Duodenal mucosa (tissue), 2 donors: Measurements from ENCODE around the gene PDZD2.

Source experiments
- H3K27ac ChIP-seq: one replicate; pipeline ENCODE4 v1.7.0; 2013; ENCODE audit warnings: low read depth, low read length
- H3K27me3 ChIP-seq, 2 donors: one replicate each; pipeline ENCODE4 v1.7.0; 2013; ENCODE audit warnings: low read length in 2 of 2, control low read depth in 1 of 2; ENCODE audit not compliant: insufficient read depth in 2 of 2, control insufficient read depth in 1 of 2
- H3K36me3 ChIP-seq, 2 donors: one replicate each; pipeline ENCODE4 v1.7.0; 2013; ENCODE audit warnings: low read length in 2 of 2, control low read depth in 1 of 2; ENCODE audit not compliant: insufficient read depth in 2 of 2, control insufficient read depth in 1 of 2
- H3K4me1 ChIP-seq, 2 donors: one replicate each; pipeline ENCODE4 v1.7.0; 2013; ENCODE audit warnings: low read length in 2 of 2, control low read depth in 1 of 2; ENCODE audit not compliant: insufficient read depth in 2 of 2, control insufficient read depth in 1 of 2
- H3K4me3 ChIP-seq, 2 donors: one replicate each; pipeline ENCODE4 v1.7.0; 2013; ENCODE audit warnings: low read length in 2 of 2, low read depth in 1 of 2
- H3K9ac ChIP-seq, 2 donors: one replicate each; pipeline ENCODE4 v1.7.0; 2013; ENCODE audit warnings: low read length in 2 of 2, low read depth in 1 of 2
- H3K9me3 ChIP-seq, 2 donors: one replicate each; pipeline ENCODE4 v1.7.0; 2013; ENCODE audit warnings: low read length in 2 of 2, control low read depth in 1 of 2; ENCODE audit not compliant: control insufficient read depth in 1 of 2

The PDZD2 gene

DNA sequence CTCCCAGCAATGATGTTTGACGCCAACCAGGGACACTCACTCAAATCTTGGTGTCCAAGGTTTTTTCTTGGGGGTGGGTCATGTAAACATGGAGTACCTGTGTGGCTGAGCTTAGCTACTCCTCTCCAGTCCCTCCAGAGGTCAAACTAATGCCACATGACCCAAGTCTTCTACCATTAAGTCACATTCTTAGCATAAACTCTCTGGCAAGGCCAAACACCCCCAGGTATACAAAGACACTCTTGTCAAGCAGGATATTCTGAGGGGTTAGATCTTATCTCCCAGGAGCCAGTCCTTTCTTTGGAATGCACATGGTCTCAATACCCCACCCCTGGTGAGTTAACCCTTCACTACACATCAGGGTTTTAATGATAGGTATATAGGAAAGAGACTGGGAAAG, 161.4 kb downstream of the PDZD2 start:
- no peak overlapping the region for H3K27ac ChIP-seq
- H3K36me3 ChIP-seq, result no peaks in the 10 kb centered on the region
- H3K27me3 ChIP-seq, result no peaks in the 10 kb centered on the region
- no peak overlapping the region for H3K9ac ChIP-seq
- H3K4me3 ChIP-seq, result no peak overlapping the region
- H3K4me1 ChIP-seq, result no peaks in the 10 kb centered on the region
- H3K9me3 ChIP-seq, result no peaks in the 10 kb centered on the region

DNA sequence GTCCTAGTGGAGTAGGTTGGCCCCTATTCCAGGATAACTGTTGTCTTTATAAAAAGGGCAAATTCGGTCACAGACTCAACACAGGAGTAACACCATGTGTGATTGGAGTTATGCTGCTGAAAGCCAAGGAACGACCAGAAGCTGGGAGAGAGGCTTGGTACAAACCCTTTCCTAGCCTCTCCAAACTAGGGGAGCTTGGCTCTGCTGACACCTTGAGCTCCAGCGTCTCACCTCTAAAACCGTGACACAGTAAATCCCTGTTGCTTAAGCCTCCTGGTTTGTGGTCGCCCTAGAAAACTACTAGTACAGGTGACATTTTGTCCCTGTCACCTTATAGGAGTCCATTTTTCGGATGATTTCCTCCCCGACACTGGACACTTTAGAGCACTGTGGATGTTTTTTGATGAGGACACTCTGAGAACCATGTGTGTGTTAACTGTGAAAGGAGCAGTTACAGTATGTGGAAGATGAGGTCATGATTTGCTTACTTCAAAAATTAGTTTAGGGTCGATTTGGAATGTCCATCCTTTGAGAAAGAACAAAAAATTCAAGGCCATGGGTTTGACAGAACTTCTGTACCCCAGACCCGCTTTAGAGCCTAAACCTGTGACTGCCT, 167.0 kb downstream of the PDZD2 start:
- no peaks in the 10 kb centered on the region for H3K27me3 ChIP-seq
- H3K27ac ChIP-seq, result no peak overlapping the region
- H3K9me3 ChIP-seq, result no peaks in the 10 kb centered on the region
- H3K4me1 ChIP-seq, result no peaks in the 10 kb centered on the region
- H3K36me3 ChIP-seq, result no peaks in the 10 kb centered on the region
- H3K4me3 ChIP-seq, result no peak overlapping the region
- H3K9ac ChIP-seq, result no peak overlapping the region

DNA sequence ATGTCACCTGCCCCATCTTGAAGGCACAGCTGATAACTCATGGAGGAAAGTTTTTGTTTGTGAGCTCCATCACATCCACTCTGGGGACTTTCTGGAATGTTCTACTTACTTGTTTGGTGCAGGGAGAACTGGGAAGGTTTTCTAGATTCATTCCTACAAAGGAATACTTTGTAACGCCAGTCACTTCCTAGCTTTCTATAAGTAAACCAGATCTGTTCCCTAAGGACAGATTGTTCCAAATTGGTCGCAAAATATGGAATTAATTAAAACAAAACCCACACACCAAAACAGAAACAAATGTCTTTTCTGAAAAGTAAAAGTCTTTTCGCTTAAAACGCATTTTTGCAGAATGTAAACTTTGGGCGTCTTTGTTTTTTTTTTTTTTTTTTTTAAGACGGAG, 167.6 kb downstream of the PDZD2 start:
- Histone ChIP-seq H3K9me3 (no peaks in the 10 kb centered on the region), H3K27me3 (no peaks in the 10 kb centered on the region), H3K27ac (no peak overlapping the region), H3K36me3 (no peaks in the 10 kb centered on the region), H3K4me1 (no peaks in the 10 kb centered on the region), H3K9ac (no peak overlapping the region), H3K4me3 (no peak overlapping the region)

DNA sequence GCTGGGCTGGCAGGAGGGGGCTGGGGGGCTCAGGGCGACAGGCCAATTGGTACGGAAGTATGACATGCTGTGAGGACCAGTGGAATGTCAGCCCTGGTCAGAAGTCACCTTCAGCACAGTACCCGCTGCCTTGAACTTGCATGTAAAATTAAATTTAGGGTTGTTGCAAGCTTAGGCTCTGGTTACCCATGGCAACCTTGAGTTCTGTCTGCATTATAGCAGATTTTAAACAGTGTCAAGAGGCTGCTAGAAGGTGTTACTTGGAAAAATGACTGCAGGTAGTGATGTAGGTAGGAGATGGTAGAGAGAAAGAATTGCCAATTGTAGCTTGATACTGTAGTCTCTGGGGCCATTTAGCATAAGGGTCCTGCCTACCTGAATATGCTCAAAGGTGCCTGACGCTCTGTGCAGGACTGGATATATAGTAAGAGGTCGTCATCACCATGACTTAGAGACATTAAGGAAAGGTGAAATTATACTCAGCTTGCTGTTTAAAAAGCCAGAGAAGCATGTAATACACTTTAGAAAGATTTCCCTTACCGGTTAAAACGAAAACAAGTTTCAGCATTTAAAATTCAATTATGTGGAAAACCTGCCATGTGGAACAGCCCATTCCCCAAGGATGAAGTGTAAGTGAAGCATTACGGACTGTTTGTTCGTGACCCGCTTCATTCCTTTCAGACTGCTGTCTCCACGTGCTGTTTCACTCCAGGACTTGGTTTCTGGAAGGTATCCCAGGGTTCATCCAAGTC, 169.0 kb downstream of the PDZD2 start:
- Histone ChIP-seq H3K4me3 (no peak overlapping the region), H3K36me3 (no peaks in the 10 kb centered on the region), H3K27ac (no peak overlapping the region)

DNA sequence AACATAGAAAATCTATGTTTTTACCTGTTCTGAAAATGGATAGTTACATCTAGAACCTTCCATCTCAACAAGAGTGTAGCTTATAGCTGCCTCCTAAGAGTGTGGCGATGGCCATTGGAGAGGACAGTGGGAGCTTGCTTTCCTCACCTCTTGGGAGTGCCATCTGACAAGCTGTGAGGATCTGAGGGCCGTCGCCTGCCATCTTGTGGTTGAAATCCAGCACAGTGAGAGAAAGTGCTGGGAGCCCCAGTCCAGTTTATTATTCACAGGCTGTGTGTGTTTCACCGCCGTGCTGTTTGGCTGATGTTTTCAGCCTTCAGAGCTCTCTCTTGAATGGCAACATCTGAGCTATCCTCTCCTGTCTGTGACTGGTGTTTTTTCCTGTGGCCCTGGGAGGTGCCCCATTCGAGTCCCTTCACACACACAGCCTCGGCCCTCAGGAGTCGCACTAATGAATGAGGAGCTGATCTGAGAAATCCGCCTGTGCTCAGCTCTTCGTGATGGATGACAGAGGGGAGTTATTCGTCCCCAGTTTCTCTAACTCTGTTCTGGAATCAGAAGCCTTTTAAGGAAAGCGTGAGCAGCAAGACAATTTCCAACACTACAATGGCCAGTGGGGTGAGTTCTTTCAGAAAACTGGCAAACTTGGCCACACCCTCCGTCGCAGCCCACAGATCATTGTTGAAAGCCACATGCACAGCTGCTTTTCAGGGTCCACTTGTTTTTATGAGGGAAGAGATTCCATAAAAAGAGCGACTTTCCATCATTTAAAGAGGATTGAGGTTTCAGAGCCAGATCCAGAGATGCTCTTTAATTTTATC, 170.3 kb downstream of the PDZD2 start:
- Histone ChIP-seq H3K4me1 (no peaks in the 10 kb centered on the region), H3K27ac (no peak overlapping the region), H3K36me3 (no peaks in the 10 kb centered on the region), H3K9ac (no peak overlapping the region), H3K4me3 (no peak overlapping the region), H3K9me3 (no peaks in the 10 kb centered on the region), H3K27me3 (no peaks in the 10 kb centered on the region)

More for the DNA sequence above, 169.0 kb downstream of the PDZD2 start:
- no peaks in the 10 kb centered on the region for H3K4me1 ChIP-seq
- no peaks in the 10 kb centered on the region for H3K27me3 ChIP-seq
- H3K9me3 ChIP-seq, result no peaks in the 10 kb centered on the region
- no peak overlapping the region for H3K9ac ChIP-seq

DNA sequence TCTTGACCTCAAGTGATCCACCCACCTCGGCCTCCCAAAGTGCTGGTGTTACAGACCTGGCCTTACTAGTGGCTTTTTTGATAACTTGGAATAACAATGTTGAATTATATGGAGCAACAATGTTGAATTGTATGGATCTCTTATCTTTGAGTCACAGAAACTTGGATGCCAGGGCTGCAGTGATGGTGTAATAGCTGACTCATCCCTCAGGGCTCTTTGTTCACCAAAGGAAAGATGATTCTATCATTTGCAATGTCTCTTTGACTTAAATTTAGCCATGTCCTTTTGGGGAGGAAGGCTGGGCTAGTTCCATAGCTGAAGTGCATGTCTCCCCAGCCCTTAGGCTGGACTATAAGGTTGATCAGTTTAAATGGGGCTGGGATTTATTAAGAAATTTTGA, 172.3 kb downstream of the PDZD2 start:
- Histone ChIP-seq H3K27ac (no peak overlapping the region), H3K4me3 (no peak overlapping the region), H3K9me3 (no peaks in the 10 kb centered on the region), H3K36me3 (no peaks in the 10 kb centered on the region), H3K9ac (no peak overlapping the region), H3K4me1 (no peaks in the 10 kb centered on the region), H3K27me3 (no peaks in the 10 kb centered on the region)

DNA sequence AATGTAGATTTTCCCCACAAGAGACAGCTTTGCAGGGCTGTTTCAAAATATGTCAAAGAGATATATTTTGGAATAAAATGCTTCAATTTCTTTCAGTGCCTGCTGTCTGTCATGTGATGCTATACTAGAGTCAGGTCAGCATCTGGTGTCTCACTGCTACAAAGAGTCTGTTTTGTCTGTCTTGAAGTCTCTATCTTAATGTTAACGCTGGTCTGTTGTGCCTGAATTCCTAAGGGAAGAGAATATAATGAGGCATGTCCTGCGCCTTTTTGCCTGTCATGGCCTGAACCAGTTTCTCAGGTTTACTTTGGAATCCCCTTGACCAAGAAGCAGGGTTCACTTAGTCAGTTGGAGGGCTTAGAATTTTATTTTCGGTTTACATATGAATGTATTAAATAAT, 176.4 kb downstream of the PDZD2 start:
- H3K9ac ChIP-seq, result no peak overlapping the region
- H3K4me3 ChIP-seq, result no peak overlapping the region
- H3K9me3 ChIP-seq, result no peaks in the 10 kb centered on the region
- H3K27me3 ChIP-seq, result no peaks in the 10 kb centered on the region
- H3K36me3 ChIP-seq, result no peaks in the 10 kb centered on the region
- no peak overlapping the region for H3K27ac ChIP-seq
- H3K4me1 ChIP-seq, result no peaks in the 10 kb centered on the region

DNA sequence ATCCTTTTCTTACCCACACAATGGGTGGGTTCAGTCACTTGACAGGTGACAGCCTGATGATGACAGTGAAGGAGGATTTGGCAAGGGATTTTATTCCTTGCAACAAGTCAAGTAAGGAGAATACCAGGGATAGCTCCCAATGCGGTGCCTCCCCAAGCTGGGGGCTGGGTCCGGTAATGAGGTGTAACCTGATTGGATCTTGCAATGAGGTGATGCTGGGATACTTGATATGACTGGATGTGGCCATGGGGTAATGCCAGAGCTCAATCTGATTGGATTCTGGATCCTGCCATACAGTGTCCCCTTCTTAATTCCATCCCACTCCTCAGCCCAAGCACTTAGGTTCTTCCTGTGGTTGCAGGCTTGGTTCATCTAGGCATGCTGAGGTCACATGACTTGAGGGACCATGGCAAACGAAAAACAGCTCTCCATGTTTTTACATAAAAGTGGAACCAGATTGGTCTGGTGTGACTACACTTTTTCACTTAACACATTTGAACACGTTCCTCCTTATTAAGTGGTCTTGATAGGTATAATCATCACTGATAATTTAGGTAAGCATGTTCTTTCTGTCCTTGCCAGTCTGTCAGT, 181.1 kb downstream of the PDZD2 start:
- H3K27me3 ChIP-seq, result peaks cover 0 to 2% of the 10 kb centered on the region in 2 donors
- no peak overlapping the region for H3K27ac ChIP-seq
- H3K9ac ChIP-seq, result no peak overlapping the region
- no peak overlapping the region for H3K4me3 ChIP-seq
- H3K9me3 ChIP-seq, result no peaks in the 10 kb centered on the region
- H3K36me3 ChIP-seq, result no peaks in the 10 kb centered on the region
- no peaks in the 10 kb centered on the region for H3K4me1 ChIP-seq

DNA sequence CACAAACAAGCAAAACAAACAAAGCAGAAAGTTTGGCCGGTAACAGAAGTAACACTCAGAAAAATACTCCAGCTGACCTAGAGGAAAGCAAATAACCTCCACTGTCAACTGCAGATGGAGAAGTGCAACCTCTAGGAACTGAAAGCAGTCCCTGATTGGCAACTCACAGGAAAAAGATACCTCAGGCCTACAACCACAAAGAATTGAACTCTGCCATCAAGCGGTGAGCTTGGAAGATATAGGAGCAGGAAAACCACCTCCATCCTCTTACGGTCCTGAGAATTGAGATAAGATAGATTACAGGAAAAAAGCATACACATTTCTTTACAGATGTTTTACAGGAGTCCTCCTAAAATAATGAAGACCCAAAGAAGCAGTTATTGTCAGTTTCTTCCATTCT, 184.5 kb downstream of the PDZD2 start:
- no peak overlapping the region for H3K4me3 ChIP-seq
- H3K27ac ChIP-seq, result no peak overlapping the region
- H3K9ac ChIP-seq, result no peak overlapping the region
- no peaks in the 10 kb centered on the region for H3K36me3 ChIP-seq
- H3K4me1 ChIP-seq, result no peaks in the 10 kb centered on the region
- H3K9me3 ChIP-seq, result no peaks in the 10 kb centered on the region
- peaks cover 0 to 3% of the 10 kb centered on the region in 2 donors for H3K27me3 ChIP-seq
